HG03565 (cell line): ENCODE data around the gene CRYL1.
A peak's percentile ranks its signal among the peaks of the same experiment; 100 is the strongest.

Experiments
- ATAC-seq: cut with Tn5 transposase; IDR thresholded peaks from one replicate; pipeline ENCODE4 v1.9.1; 2021; ENCODE audit warnings: mild to moderate bottlenecking, moderate library complexity; ENCODE audit not compliant: unreplicated experiment

CRYL1 gene, protein sequence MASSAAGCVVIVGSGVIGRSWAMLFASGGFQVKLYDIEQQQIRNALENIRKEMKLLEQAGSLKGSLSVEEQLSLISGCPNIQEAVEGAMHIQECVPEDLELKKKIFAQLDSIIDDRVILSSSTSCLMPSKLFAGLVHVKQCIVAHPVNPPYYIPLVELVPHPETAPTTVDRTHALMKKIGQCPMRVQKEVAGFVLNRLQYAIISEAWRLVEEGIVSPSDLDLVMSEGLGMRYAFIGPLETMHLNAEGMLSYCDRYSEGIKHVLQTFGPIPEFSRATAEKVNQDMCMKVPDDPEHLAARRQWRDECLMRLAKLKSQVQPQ

DNA sequence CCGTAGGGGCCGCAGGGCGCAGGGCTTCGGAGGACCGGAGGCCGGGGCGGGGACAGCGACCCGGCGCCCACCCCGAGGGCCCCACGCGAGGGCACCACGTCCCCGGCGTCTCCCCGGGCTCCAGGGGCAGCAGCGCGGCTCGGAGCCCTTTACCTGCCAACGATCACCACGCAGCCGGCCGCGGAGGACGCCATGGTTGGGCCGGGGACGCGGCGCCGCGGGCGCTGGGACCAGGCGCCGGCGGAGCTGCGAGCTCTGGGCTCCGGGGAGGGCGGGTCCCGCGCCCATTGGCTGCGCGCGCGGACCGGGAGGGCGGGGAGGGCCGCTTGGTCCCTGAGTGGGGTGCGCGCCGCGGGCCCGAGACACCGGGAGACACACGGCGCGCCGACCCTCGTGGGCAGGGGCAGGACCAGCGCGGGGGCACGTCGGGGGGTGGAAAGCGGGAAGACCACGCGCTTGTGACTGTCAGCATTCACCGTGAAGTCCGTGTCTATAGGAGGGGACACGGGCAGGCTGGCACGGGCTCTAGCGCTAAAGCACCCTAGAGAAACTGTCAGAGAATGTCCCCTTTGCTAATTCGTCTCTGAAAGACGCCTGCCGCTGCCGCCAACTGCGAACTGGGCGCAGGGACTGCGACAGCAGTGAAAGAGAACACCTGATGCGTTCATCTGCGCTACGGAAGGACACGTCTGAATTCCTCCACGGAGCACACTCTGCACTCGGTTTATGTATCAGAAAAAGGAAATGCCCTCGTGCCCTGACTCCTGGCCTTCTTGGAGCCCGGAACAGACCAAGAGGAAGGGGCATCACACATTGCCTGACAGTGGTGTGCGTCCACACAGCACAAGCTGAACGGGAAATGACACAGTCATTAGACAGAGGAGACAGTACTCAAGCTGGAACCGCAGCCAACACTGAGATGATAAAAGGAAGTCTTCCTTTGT lies at the start of gene CRYL1:
Gene CRYL1, minus strand, starts transcription at position 257 of the 944 bp plus-strand sequence. Its CDS starts 63 bp downstream, at position 194.
- peak; percentile 53 for ATAC-seq

DNA sequence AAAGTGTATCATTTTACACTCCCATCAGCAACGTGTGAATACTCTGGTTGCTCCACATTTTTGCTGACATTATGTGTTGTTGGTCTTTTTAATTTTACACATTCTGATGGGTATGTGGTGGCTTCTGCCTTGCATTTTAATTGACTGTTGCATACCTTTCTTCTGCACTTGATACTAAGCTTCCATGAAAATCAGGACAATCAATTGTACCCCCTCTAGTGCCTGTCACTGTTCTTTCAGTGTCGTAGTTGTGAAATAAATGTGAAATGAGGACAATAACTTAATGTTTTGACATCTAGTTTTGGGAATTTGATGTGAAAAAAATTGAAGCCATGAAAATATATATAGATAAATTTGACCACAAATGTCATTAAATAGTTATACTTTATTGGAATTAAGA lies 48.0 kb upstream of the CRYL1 start:
- no peak for ATAC-seq

- ATAC-seq: no peak
These were observed 47.5 kb upstream of the CRYL1 start for GRCh38 chr13:20573186-20573585.

- ATAC-seq: no peak
These were observed 46.0 kb upstream of the CRYL1 start for GRCh38 chr13:20571676-20572075.

DNA sequence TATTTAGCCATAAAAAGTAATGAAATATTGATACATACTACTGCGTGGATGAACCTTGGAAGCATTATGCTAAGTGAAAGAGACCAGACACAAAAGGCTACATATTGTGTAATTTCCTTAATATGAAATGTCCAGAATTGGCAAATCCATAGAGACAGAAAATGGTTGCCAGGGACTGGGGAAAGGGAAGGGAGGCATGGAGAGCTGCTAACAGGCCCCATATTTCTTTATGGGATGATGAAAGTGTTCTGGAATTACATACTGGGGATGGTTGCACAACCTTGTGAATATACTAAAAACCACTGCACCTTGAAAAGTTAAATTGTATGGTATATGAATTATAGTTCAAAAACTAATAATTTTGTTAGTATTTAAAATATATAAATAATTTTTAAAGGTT lies 44.9 kb upstream of the CRYL1 start:
- ATAC-seq: no peak

- ATAC-seq: no peak
These were observed 42.3 kb upstream of the CRYL1 start for GRCh38 chr13:20567881-20568528.

- peak; percentile 67 for ATAC-seq
These were observed 41.5 kb upstream of the CRYL1 start, which contains the start of gene IFT88 for GRCh38 chr13:20566898-20567874. Gene IFT88 (plus strand): TSS chr13:20567157. CDS start chr13:20574386, 7,229 bp downstream.

DNA sequence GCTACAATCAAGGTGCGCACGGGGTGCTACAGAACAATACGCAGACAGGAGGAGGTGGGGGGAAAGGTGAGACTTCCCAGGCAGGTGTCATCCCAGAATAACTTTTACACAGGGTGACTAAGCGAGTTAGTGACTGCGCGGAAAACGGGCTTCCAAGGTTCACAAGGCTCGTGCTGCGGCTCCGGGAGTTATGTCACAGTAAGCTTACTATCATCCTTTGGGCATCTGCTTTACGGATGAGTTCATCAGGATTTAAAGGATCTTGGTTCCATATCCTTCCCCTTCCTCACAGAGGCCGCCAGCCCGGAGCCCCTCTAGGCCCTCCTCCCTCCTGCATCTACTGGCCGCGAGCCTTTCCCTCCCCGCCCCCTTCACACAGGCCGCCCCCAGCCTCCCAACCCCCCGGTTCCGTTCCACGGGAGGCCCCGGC lies 40.8 kb upstream of the CRYL1 start:
- peak; percentile 12 for ATAC-seq

GRCh38 chr13:20565115-20565736 lies 39.6 kb upstream of the CRYL1 start:
- ATAC-seq: no peak

- no peak for ATAC-seq
These were observed 36.1 kb upstream of the CRYL1 start for GRCh38 chr13:20561741-20562140.

DNA sequence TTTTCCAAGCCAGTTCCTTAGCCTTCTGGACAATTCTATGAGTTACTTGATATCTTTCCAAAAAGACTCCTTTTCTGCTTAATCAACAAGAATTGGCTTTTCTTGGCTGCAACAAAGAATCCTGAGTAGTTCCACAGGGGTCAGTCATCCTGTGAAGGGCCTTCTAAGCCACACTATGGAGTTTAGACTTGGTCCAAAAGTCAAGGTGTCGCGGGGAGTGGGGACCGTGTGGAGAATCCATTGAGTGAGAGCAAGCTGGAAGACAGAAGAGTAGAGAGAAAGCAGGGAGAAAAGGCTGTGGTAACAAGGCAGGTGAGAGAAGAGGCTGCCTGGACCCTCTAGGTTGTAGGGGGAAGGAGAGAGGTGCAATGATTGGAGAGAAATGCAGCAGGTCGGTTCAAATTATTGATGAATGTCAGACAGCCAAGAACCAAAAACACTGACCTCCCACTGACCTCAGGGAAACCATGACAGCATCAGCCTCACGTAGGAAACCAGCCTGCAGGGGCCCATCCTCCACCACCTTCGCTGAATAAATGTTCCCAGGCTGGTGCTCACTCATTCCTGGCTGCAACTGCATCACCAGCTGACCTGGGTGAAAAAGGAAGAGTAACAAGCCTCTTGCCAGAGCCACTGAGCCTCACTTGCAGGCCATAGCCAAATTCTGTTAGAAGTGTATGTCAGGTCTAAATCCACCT lies 34.2 kb upstream of the CRYL1 start:
- ATAC-seq: no peak

- ATAC-seq: no peak
These were observed 33.3 kb upstream of the CRYL1 start for GRCh38 chr13:20558982-20559381.

DNA sequence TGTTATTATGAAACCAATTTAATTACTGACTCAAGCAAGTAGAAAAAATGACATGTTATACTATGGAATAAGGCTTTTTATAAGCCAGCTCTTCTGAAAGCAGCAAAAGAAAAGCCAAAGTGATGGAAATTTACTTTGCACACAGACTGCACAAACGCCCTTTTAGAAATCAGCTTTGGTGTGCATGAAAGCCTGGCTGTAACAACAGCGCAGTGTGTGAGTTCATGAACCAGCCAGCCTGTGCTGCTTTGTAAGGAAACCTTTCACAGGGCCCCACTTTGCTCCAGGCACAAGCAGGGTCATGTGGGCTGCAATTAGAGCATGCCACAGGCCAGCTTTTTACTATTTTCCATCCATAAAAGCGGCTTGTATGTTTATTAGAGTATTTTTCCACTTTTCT lies 27.7 kb upstream of the CRYL1 start:
- ATAC-seq: no peak

DNA sequence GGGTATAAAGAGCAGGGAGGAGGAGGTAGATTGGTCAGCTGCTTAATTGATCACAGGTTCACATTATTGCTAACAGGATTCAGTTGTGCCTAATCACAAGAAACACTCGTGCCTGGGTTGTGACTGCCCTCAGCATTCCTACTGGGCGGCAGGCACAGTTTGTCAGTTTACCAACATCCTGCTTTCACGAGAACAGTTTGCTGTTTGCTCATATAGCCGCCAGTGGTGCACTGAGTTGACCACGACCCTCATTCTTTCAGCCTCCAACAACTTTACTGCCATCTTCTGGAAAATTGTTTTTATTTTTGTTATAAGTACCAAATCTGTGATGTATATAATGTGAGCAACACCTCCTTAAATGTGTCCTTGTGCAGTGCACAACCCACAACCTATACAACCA lies 25.1 kb upstream of the CRYL1 start:
- no peak for ATAC-seq

DNA sequence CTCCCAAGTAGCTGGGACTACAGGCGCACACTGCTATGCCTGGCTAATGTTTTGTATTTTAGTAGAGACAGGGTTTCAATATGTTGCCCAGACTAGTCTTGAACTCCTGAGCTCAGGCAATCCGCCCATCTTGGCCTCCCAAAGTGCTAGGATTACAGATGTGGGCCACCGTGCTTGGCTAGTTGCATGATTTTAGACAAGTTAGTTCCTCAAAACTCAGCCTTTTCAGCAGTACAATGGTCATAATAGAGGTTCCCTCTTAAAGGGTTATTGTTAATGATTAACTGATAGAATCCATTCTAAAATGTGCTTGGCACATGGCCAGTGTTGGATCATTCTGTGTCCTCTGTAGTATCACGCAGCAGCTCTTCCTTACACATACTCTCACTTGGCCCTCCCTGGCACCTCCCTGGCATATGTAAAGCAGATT lies 21.8 kb upstream of the CRYL1 start:
- ATAC-seq: no peak

DNA sequence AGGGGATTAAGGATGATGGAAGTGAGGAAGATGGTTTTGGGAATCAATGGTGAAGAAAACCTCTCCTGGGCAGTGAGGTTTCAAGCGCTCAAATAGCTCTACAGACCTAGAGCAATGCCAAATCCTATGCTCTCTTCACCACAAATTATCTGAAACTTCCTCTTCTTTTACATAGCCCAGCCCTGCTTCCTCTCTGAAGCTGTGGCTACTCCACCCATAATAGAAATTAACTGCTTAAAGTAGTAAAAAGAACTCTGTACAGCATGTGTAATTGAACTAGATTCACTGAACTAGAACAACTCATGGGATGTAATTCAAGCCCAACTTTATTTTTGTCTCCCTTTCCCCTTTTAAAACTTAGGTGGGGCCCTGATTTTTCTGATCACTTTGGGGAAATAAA lies 20.9 kb upstream of the CRYL1 start:
- ATAC-seq: no peak

- no peak for ATAC-seq
These were observed 18.7 kb upstream of the CRYL1 start for GRCh38 chr13:20544201-20544923.

GRCh38 chr13:20536992-20537391 lies 11.3 kb upstream of the CRYL1 start:
- no peak for ATAC-seq
